ENCODE measurements around the gene NSUN4. TPM values are rescaled to one million over a fixed set of nuclear protein-coding genes. Genes with fewer than 3 reads are reported as not detected.

The NSUN4 gene
- total and polyA plus RNA-seq, 10 of the 15 experiments (the other 5 are each of a cell fraction or from before 2014, with no cell fraction given), result 22.1 to 80.2 (median 29.6) TPM

- Histone ChIP-seq H3K4me2 (ENCODE audit: control insufficient read depth, insufficient read depth) (peak overlapping the region; percentile 84), H3K9ac (ENCODE audit: control insufficient read depth, insufficient read depth, low read length) (peak overlapping the region; percentile 29; the same call in 1 of the 2 replicates), H3K4me3 (peak overlapping the region; percentile 66), H3K79me2 (ENCODE audit: control insufficient read depth, insufficient read depth, low read length) (peaks cover 92% of the 10 kb centered on the region), H2AFZ (ENCODE audit: control insufficient read depth, low read depth, low read length) (no peak overlapping the region), H3K36me3 (ENCODE audit: control insufficient read depth in 2 of 2, insufficient read depth in 2 of 2, low read length in 1 of 2) (peaks cover 8 to 13% of the 10 kb centered on the region in 2 experiments), H4K20me1 (ENCODE audit: control insufficient read depth, insufficient read depth) (peaks cover 3% of the 10 kb centered on the region; the same call in 1 of the 2 replicates), H3K27me3 (replicated peaks in 1 of 2; ENCODE audit: control insufficient read depth in 2 of 2, insufficient read depth in 2 of 2, low read length in 1 of 2) (no peaks in the 10 kb centered on the region), H3K4me1 (ENCODE audit: control insufficient read depth, insufficient read depth, low read length) (peaks cover 13% of the 10 kb centered on the region), H3K27ac (ENCODE audit: control insufficient read depth, insufficient read depth) (no peak overlapping the region), H3K9me3 (replicated peaks; ENCODE audit: control insufficient read depth, insufficient read depth, low read length) (no peaks in the 10 kb centered on the region)
- TF ChIP-seq ZBED1 (IDR thresholded peaks at IDR 0.05; ENCODE audit: borderline replicate concordance), result no peak
- TF ChIP-seq ZZZ3 (IDR thresholded peaks at IDR 0.05; ENCODE audit: control insufficient read depth, insufficient read length, low read depth), result no peak
- TF ChIP-seq NRF1 (conservative IDR thresholded peaks at IDR 0.05; ENCODE audit: low read depth, low read length), result no peak
- TF ChIP-seq SMC3 (IDR thresholded peaks at IDR 0.05; ENCODE audit: borderline replicate concordance, low read length), result no peak
- no peak for TF ChIP-seq POLR2AphosphoS2 (IDR thresholded peaks at IDR 0.05; ENCODE audit: low read depth, low read length)
- peak; percentile 35; the same call in 1 of the 2 replicates for TF ChIP-seq MLLT1 (IDR thresholded peaks at IDR 0.05)
- intact Hi-C loops (cut with micrococcal nuclease; ENCODE audit: unreplicated experiment), result no loop called here
- ATAC-seq (no peak), FAIRE-seq (no peak), DNase-seq (ENCODE audit: low read depth, low spot score) (no peak)
- in situ Hi-C loops (cut with MboI), result no loop called here
- SMC1A ChIA-PET (ENCODE audit: uncharacterized antibody, unreplicated experiment), result interaction anchor here (1.0 to 4.2 kb wide), 4 partner anchors 21 to 58 kb away, joined by 3 to 46 read pairs (median 16); partner anchors contain the start of gene RAD54L
- POLR2A ChIA-PET, result interaction anchor here (0.7 to 4.0 kb wide), 6 partner anchors 21 to 913 kb away, joined by 3 to 45 read pairs (median 6); partner anchors contain the start of gene NSUN4
- no TSS peak for BruUV-seq (replicated peaks)
- WGBS (ENCODE audit: insufficient coverage, insufficient replicate concordance, low lambda C conversion rate, missing lambda C conversion rate), result 53% methylated on average over 8 of the region's 8 CpGs
- CTCF ChIA-PET, result interaction anchor here (1.1 to 8.0 kb wide), 7 partner anchors 15 to 62 kb away, joined by 3 to 181 read pairs (median 11); partner anchors contain the start of gene NSUN4
- RAD21 ChIA-PET (ENCODE audit: unreplicated experiment), result interaction anchor here (3.3 to 3.5 kb wide), 2 partner anchors 21 kb away, joined by 23 to 48 read pairs; no protein-coding TSS in a partner anchor
These were observed 34.5 kb upstream of the NSUN4 start for GRCh38 chr1:46306159-46306530.

All from GM12878 (cell line).